Left ventricle myocardium inferior (tissue), 1 donor: ENCODE results near the gene AUTS2. TPM values are rescaled to one million over a fixed set of nuclear protein-coding genes. Genes with fewer than 3 reads are reported as not detected.

Source experiments
- DNase-seq: peaks from one replicate; pipeline ENCODE4 v3.0.0-alpha.2; 2020
- H3K27ac ChIP-seq: fragments of 200-600 bp; replicated peaks from 2 replicates; pipeline ENCODE4 v1.8.0; 2021
- H3K27me3 ChIP-seq: fragments of 200-600 bp; 2 replicates; pipeline ENCODE4 v1.8.0; 2021; ENCODE audit warnings: low read depth
- H3K36me3 ChIP-seq: fragments of 200-600 bp; 2 replicates; pipeline ENCODE4 v1.8.0; 2021
- H3K4me1 ChIP-seq: fragments of 200-600 bp; 2 replicates; pipeline ENCODE4 v1.8.0; 2021
- H3K4me3 ChIP-seq: fragments of 200-600 bp; 2 replicates; pipeline ENCODE4 v1.8.0; 2021; ENCODE audit warnings: mild to moderate bottlenecking, moderate library complexity
- H3K9me3 ChIP-seq: fragments of 200-600 bp; replicated peaks from 2 replicates; pipeline ENCODE4 v1.8.0; 2021
- intact Hi-C: fragments of 100-400 bp; cut with micrococcal nuclease; formaldehyde crosslinking; loops from one replicate; pipeline ENCODE4 v1.11.0; 2022
- total RNA-seq: library from RNA; stranded (reverse); fragmentation: NEBNext Ultra II Directional; extraction: Animal tissue kit (Norgen Biotek cat#: 25700); gene quantifications from one replicate; pipeline ENCODE4 v1.2.1, GENCODE V29; 2021
- TF ChIP-seq, protein P1 (sequence below): fragments of 200-600 bp; IDR thresholded peaks from 2 replicates; pipeline ENCODE4 v1.8.0; 2021; ENCODE audit warnings: antibody characterized with exemption, mild to moderate bottlenecking, borderline replicate concordance
- donor health status: DM: no; HTN: yes; CAD: no; lungs with severe emphysema.

Gene AUTS2
- total RNA-seq, 1 donor from 2014 or later, result 10.5 TPM

DNA sequence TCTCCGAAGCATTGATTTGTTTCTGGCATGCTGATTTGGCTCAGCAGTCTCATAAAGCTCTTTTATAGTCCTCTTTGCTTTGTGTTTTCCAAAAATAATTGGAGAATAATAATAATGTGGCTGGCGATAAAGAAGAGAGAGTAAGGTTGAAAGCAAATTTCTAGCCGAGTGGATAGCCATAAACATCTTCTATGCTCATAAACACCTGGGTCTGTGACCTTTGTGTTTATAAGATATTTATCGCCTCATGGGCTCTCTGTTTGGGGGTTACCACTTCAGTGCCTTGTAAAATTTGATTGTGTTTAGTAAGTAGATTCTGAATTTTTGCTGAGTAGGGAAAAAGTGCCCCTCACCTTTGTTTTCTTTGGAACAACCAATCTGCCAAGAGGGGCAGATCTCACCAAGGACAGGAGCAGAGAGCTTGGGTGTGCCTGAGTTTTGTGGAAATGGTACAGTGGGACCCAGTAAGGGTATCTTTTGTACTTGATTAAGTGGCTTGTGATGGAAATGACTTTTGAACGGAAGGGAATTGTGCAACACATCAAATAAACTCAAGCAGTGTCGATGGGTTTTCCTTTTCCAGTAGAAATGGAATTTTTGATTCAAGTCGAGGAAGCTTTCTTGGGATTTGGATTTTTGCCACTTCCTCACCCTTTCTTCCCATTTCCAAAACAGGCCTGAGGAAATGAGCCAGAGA is 220.5 kb downstream of the AUTS2 start:
- DNase-seq, result no peak
- Histone ChIP-seq H3K4me3 (no peak overlapping the region), H3K27me3 (no peaks in the 10 kb centered on the region), H3K36me3 (no peaks in the 10 kb centered on the region), H3K9me3 (no peaks in the 10 kb centered on the region), H3K27ac (no peak overlapping the region), H3K4me1 (peaks cover 53% of the 10 kb centered on the region)
- intact Hi-C loops, result no loop called here
- TF ChIP-seq, protein P1, sequence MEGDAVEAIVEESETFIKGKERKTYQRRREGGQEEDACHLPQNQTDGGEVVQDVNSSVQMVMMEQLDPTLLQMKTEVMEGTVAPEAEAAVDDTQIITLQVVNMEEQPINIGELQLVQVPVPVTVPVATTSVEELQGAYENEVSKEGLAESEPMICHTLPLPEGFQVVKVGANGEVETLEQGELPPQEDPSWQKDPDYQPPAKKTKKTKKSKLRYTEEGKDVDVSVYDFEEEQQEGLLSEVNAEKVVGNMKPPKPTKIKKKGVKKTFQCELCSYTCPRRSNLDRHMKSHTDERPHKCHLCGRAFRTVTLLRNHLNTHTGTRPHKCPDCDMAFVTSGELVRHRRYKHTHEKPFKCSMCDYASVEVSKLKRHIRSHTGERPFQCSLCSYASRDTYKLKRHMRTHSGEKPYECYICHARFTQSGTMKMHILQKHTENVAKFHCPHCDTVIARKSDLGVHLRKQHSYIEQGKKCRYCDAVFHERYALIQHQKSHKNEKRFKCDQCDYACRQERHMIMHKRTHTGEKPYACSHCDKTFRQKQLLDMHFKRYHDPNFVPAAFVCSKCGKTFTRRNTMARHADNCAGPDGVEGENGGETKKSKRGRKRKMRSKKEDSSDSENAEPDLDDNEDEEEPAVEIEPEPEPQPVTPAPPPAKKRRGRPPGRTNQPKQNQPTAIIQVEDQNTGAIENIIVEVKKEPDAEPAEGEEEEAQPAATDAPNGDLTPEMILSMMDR, result no peak

GRCh38 chr7:69819333-69819705 is 221.0 kb downstream of the AUTS2 start:
- no peaks in the 10 kb centered on the region for H3K36me3 ChIP-seq
- TF ChIP-seq, protein P1, result no peak
- H3K4me1 ChIP-seq, result peaks cover 48% of the 10 kb centered on the region
- H3K27me3 ChIP-seq, result no peaks in the 10 kb centered on the region
- intact Hi-C loops, result no loop called here
- H3K27ac ChIP-seq, result no peak overlapping the region
- DNase-seq, result no peak
- no peak overlapping the region for H3K4me3 ChIP-seq
- H3K9me3 ChIP-seq, result no peaks in the 10 kb centered on the region

DNA sequence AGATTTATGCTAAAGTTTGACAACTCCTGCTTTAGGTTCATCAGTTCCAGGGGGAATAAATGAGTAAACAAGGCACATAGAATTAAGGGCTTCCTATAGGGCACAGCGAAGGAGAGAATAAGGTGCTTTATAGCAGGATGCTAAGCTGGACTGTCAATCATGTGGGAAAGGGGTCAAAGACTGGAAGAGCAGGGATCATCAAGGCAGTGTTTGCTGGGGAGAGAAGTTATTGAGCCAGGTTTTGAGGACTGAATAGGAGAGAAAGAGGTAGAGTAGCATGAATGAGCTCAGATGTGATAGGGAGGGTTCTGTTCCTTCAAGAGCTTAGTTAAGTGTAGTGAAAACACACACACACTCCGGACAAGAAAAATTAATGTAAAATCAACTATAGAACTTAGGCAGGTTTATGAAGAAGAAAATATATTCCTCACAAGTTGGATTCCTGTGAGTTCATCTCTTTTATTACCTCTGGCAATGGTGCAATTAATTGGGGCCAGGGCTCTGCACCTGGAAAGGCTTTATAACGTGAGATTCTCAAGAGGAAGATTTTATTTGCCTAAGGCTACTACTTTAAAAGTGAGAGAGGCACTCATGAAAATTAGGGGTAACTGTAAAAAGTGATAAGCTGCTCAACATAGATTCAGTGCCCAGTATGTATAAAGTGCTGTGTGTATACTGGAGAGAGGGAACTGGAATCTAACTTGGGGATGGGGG is 222.4 kb downstream of the AUTS2 start:
- peaks cover 48% of the 10 kb centered on the region for H3K4me1 ChIP-seq
- intact Hi-C loops, result no loop called here
- H3K36me3 ChIP-seq, result no peaks in the 10 kb centered on the region
- no peak for DNase-seq
- no peak overlapping the region for H3K4me3 ChIP-seq
- H3K27me3 ChIP-seq, result no peaks in the 10 kb centered on the region
- TF ChIP-seq, protein P1, result no peak
- no peaks in the 10 kb centered on the region for H3K9me3 ChIP-seq
- no peak overlapping the region for H3K27ac ChIP-seq

DNA sequence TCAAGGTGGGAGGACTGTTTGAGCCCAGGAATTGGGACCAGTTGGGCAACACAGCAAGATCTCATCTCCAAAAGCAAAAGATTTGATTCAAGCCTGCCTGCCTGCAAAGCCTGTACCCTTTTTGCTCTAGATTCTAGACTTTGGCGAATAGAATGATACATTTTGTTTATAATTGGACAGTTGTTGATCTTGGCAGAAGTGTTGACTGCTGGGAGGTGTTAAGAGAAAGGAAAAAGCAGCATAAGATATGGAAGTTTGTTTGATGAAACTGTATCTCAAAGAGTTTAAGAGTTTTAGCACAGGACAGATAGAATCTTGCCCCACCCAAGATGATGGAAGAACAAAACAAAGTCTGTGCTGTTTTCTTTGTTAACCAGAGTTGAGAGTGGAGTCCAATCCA is 224.1 kb downstream of the AUTS2 start:
- no peaks in the 10 kb centered on the region for H3K27me3 ChIP-seq
- no peaks in the 10 kb centered on the region for H3K36me3 ChIP-seq
- DNase-seq, result no peak
- intact Hi-C loops, result no loop called here
- TF ChIP-seq, protein P1, result no peak
- H3K27ac ChIP-seq, result no peak overlapping the region
- H3K9me3 ChIP-seq, result no peaks in the 10 kb centered on the region
- H3K4me3 ChIP-seq, result no peak overlapping the region
- peaks cover 41% of the 10 kb centered on the region for H3K4me1 ChIP-seq

GRCh38 chr7:69823151-69823744 is 225.0 kb downstream of the AUTS2 start:
- no peak overlapping the region for H3K4me3 ChIP-seq
- no peaks in the 10 kb centered on the region for H3K36me3 ChIP-seq
- H3K9me3 ChIP-seq, result no peaks in the 10 kb centered on the region
- no peaks in the 10 kb centered on the region for H3K27me3 ChIP-seq
- intact Hi-C loops, result no loop called here
- no peak overlapping the region for H3K27ac ChIP-seq
- no peak for DNase-seq
- H3K4me1 ChIP-seq, result peaks cover 33% of the 10 kb centered on the region
- TF ChIP-seq, protein P1, result no peak
